GM19023 (cell line): Measurements from ENCODE around the gene OMP.
"Not testable (repeated sequence)": the region's sequence is repeated elsewhere in the genome, so short reads cannot be mapped to it uniquely, and the experiment has no call there.

ENCODE experiments used
- ATAC-seq: cut with Tn5 transposase; IDR thresholded peaks from one replicate; pipeline ENCODE4 v1.9.1; 2021; ENCODE audit warnings: mild to moderate bottlenecking, moderate library complexity; ENCODE audit not compliant: unreplicated experiment

Gene OMP

DNA sequence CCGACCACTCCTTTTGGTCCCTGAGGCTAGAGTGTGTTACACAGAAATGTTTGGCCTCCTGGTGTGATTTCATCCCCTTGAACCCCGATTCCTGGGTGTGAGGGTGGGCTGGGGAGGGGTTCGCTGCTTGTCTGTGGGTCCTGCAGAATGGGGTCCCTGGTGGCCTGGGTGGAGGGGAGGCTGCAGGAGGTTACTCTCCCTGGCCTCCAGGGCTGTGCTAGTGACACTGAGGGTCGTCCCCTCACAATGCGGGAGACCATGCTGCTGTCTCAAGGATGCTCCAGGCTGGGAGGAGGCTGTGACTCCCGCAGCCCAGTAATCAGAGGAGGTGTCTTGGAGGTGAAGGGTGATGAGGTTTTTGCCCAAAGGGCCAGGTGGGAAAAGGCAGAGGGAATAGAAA, 17.0 kb upstream of the OMP start:
- no peak for ATAC-seq

DNA sequence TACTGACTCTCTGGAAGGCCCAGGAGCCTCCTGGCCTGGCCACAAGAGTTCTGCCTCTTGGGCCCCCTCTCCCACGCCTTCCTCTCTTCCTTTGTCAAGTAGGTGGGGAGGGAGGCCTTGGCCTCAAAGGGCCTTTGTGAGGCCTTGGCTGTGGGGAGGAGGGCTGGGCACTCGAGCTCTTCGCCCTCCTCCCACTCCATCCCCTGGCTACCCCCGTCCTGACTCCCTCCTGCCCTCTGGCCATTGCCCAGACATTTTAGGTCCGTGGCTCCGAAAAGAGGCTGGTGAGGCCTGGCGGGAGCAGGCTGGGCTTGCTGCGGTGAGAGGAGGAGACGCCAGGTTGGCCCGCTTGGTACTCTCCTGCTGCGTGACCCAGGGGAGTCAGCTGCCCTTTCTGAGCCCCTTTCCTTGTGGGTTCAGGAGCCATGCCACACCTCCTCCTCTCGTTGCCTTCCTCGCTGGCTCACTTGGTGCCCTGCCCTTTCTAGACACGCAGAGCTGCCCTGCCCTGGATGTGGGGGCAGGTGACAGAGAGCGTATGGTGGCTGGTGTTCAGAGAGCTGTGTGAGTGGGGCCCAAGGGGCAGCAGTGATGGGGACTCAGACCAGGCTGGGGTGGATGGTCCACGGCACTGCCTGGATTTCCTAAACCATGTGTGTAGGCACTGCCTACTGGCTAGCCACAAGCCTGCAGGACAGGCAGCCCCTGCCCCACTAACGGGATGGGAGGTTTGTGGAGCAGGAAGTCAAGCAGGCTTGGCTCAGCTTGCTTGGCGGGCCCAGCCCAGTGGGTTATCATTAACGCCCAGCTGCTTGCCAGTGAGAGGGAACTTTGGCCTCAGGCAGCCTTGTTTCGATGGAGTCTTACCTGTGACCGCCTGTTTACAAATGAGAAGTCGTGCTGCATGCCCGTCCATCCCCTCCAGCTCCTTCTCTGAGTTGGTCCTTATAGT, 15.8 kb upstream of the OMP start:
- no peak for ATAC-seq

DNA sequence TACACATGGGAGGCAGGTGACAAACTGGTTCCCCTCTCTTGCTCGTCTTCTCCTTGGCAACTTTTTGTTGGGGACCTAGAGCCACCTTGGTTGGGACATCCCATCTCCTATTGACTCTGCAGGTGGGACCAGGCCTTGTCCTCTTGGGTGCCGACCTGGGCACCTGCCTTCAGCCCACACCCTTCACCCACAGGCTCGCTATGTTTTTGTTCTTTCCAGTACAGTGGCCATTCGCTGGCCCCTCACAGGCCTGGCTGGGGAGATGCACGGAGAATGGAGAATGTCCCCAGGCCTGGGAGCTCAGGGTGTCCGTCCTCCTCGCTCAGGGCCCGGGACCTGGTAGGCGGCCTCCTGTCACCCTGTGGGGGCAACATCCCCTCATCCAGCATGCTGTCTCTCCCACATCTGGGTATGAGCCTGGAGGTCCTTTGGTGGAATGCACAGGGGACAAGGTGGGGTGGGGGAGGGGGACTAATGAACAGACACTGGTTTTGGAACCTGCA, 14.9 kb upstream of the OMP start:
- no peak for ATAC-seq

DNA sequence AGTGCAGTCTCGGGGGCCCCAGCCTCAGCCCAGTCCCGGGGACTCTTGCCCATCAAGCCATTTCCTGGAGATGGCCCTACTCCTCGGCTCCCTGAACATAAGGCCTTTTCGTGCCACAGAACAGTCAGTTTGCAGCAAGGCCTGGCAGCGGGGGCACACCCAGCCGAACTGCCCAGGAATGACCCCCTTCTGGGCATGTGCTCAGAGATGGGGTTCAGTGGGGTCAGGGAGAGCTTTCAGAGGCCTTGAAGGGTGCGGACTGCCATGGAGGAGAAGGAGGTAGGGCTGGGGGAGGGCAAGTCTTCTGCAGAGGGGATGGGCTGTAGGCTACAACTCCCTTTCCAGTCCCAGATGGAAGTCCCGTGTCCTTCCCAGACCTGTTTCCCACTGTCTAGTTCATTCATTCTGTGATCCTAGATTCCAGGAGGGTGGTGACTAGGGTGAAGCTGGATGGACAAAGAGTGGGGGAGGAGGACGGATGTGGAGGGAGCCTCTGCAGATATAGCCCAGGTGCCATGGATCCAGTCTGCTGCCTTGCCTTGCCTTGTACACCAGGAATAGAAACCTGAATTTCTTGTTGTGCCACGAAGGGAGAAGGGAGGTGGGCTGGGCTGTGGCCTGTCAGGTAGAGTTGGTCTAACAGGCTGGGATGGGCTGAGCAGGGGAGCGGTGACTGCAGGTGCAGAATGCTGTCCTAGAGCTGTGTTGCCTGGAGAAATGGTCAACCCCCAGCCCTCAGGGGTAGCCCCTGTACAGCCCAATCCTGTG, 14.2 kb upstream of the OMP start:
- ATAC-seq: no peak

DNA sequence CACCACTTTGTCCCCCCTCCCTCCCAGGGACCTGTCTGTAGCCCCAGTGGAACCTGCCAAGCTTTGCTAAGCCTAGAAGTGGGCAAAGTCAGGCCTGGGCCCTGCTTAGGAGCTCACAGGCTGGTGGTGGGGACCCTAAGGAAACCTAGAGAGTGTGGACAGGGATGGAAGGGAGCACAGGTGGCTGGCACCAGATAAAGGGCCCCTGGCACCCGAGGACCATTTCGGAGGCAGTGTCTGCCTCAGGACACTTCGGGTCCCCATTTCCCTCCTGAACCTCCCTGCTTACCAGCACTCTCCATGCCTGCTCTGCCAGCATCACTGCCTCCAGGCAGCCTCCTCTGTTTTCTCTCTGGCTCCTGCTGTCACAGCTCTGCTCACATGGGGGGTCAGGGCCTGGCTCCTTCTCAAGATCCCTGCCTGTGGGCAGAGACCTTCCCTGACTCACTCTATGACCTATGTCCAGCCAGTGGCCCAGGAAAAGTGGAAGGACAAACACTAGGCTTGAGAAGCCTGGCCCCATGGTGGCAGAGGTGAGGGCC, 13.6 kb upstream of the OMP start:
- no peak for ATAC-seq

DNA sequence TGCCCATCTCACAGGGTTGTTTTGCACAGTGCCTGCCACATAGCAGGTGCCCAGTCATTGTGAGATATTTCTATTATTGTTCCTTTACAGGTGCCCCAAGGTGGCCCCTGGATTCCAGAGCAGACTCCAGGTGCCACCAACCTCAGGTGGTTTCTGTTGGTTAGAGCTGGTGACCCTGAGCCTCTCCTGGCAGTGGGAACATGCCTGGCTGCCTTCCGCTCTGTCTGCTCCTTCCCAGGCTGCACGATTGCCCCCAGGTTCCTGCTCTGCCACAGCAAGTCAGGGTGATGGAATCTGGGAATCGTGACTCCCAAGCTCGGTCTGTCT, 12.6 kb upstream of the OMP start:
- ATAC-seq: no peak

DNA sequence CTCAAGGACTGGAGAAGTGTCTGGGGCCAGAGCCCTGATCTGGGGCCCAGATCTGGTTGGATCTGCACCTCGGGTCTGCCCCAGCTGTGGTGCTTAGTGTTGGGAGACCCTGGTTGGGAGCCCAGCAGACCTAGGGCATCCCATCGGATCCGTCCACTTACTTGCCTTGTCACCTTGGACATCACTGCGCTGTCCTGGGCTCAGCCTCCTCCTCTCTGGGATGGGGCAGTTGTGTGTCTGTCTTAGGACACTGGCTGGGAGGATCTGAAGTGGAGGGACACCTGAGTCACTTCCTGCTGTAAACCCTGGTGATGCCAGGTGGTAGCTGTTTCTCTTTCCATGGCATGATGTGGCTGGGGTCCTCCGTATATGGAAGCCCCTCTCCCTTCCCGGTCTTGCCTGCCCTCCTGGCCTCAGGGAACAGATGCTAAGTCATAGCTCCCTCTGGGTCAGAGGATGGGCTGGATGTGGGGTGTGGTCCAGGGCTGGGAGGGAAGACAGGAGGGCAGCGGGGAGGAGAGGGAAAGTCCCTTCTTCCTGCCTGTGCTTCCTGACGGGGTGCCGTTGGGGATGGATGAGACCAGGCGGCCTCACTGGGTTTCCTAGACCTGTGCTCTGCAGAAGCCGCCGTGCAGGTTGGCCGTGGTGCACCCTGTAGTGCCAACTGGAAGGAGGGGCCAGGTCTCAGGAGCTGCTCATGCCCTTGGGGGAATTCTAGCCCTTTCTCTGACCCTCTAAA, 12.1 kb upstream of the OMP start:
- no peak for ATAC-seq

DNA sequence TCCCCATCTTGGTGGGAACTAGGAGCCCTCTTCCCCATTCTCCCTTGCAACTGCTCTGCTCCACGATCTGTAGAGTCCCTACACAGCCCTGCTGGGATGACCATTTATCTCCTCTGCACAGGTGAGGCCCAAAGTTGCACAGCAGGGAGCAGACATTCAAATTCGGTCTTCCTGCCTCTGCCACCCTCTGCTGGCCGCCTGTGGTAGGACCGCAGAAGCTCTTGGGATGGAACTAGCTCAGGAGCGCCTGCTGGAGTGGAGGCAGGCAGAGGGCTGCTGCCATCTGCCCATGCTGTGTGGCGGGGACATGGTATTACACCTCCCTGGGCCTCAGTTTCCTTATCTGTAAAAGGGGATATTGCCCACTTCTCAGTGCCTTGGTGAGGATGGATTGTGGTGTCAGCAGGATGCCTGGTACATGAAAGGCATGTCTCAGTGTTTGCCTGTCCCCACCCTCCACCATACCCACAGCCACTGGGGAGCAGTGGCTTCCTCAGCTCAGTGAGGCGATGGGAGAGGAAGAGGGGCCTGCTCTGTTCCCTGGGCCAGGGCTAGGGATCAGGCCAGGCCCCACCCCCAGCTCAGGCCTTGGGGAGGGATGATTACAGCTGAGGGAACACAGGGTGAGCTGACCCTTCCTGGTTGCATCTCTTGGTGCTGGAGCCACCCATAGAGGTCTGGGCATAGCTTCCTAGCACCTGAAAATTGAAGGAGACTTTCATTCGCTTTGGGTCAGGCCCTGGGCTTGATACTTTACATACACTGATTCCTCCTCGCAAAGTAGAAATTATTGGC, 11.3 kb upstream of the OMP start:
- peak; percentile 89 for ATAC-seq

DNA sequence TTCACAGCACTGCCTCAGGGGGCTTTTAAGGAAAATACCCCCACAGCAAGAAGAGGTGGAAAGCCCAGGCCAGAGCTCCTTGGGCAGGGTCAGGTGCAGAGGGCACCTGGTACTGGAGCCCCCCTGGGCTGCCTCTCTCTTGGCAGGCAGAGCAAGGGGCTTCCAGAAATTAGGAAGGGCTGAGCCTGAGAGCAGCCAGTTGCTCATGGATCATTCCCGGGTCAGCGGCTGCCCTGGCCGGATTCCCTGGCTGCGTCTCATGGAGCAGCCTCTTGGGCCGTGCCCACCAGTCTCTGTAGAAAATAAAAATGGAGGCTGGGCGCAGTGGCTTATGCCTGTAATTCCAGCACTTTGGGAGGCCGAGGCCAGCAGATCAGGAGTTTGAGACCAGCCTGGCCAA, 10.3 kb upstream of the OMP start:
- ATAC-seq: no peak

DNA sequence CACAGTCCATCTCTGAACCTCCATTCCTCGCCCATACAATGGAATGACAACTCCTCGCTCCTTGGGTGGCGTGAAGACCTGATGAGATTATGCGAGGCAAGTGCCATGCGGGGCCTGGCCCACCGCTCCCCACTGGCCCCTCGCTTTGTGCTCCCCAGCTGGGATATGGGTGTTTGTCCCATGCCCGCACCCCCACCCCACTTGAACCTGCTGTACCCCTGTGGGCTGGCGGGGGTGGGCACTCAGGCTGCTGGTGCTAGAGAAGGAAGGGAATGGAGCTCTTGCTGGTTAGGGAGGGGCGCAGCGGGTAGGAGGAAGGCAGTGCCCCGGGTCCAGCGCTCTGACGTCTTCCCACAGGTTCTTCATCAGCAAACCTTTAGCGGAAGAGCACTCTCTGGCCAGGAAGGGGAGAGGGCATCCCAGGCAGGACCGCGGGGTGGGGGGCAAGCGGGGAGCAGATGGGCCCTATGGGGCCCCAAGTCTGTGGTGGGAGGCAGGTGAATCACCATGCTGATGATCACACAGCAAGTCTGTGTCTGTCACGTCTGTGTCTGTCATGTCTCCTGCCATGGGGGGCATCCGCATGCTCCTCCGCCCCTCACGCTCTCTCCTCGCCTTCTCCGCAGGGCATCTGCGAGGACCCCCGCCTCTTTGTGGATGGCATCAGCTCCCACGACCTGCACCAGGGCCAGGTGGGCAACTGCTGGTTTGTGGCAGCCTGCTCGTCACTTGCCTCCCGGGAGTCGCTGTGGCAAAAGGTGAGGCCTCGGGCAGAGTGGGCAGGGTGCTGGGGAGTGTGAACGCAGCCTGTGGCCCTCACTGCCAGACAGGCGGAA, 9.4 kb upstream of the OMP start:
- no peak for ATAC-seq

DNA sequence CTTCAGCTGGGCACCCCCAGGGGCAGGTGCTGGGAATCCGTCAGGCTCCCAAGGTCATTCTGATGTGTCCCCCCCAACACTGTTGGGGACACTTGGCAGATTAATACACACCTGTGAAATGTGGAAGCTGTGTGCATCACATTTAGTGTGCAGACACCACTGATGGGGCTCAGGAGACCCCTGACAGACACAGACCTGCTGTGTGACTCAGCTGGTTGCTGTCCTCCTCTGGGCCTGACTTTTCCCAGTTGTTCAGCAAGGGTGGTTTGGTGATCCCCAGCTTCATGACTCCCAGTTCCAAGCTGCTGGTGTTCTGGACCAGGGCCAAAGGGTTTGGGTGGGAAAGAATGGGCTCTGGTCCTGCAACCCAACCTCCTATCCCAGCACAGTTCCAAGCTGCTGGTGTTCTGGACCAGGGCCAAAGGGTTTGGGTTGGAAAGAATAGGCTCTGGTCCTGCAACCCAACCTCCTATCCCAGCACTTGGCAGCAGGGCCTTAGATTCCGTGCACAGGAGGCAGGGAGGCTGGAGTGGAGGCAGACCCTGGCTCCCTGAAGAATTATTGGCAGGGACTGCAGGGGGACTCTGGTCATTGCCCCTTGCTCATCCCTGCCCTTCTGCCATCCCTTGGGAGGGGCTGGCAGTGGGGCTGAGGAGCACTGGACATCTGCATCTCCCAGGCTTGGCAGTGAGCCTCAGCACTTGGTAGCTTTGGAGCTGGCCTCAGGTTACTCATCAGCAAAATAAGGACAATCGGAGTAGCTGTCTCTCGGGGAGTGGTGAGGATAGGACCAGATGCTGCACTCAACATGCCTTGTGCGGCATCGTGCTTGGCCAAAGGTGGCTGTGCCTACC, 8.4 kb upstream of the OMP start:
- ATAC-seq: no peak

DNA sequence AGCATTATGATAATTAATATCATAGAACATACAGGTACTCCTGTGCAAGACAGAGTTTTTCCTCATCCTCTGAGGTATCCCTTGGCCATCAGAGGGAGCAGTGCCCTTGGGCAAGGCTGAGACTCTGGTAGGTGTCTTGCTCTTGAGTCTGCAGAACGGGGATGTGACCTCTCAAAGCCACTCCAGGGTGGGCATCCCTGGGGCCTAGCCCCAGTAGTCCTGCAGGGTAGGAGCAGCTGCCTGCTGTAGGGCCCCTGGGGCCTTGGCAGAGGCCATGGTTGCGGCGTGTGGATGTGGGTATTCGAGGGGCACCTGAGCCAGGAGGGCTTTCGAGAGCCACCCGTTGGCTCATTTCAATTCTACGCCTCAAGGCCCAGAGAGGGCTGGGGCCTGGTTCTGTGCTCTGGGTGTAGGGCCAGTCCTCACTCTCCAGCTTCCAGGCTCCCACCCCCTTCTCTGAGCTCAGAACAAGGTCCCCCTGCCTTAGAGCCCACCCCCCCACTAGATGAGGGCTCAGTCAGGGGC, 7.7 kb upstream of the OMP start:
- no peak for ATAC-seq

DNA sequence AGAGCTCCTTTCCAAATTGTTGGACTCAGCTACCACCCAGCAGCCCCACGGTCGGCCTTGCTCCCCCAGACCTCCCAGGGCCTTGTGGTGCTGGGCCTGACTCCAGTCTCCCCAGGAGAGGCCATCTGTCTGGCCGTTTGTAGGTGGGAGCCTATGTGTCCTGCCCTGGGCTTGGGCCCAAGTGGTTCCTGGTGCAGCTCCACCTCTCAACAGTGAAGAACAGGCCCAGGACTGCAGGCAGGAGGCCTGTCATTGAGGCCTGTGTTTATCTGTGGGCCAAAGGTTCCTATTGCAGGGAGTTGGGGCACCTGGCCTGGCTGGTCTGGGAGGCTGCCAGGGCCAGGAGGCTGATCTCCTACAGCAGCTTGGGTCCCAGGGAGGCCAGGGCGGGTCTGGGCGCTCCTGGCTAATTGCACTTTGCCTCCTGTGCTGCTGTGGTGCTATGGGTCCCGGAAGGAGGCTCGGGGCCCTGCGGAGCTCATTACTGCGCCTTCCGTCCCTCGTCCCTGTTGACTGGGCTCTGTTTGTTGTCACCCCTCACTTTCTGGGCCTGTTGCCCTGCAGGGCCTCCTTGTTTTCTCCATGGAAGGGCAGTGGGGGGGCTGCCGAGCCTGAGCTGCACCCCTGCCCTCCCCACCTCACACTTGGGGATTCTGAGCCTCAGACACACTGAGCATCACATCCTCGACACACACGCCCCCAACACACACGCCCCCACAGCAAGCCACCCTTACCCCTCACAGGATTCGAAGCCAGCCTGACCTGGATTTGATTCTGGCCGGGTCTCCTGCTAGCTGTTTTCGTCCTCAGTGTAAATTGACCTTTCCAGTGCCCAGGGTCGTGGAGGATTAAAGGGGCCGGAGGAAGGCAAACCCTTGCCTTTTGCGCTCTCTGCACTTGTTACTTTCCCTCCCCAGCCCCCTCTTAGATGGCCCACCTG, 6.8 kb upstream of the OMP start:
- ATAC-seq: no peak

DNA sequence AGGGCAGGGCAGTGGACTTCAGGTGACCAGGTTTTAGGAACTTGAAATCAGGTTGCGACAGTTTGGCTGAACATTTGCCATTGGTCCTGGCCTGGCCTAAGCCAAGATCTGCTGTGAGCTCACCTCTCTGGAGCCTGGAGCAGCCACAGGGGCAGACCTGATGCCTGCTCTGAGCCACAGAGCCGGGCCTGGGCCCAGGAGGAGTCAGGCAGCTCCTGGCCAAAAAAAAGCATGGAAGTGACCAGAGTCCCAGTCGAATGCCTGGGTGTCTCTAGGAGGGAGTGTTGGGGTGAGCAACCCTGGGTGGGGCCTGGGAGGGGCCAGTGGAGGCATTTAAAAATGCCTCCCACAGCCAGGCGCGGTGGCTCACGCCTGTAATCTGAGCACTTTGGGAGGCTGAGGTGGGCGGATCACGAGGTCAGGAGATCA, 6.0 kb upstream of the OMP start:
- no peak for ATAC-seq

DNA sequence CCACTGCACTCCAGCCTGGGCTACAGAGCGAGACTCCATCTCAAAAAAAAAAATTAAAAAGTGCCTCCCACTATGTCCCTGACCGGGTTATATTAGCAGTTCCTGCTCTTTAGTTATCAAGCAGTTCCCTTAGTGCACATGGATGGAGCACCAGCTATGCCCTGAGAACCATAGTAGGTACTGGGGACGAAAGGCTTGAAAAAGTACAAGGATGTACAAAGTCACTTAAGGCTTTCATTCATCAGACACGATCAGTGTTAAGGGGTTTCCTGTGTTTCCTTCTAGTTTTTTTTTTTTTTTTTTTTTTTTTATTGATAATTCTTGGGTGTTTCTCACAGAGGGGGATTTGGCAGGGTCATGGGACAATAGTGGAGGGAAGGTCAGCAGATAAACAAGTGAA, 5.5 kb upstream of the OMP start:
- not testable (repeated sequence) for ATAC-seq

DNA sequence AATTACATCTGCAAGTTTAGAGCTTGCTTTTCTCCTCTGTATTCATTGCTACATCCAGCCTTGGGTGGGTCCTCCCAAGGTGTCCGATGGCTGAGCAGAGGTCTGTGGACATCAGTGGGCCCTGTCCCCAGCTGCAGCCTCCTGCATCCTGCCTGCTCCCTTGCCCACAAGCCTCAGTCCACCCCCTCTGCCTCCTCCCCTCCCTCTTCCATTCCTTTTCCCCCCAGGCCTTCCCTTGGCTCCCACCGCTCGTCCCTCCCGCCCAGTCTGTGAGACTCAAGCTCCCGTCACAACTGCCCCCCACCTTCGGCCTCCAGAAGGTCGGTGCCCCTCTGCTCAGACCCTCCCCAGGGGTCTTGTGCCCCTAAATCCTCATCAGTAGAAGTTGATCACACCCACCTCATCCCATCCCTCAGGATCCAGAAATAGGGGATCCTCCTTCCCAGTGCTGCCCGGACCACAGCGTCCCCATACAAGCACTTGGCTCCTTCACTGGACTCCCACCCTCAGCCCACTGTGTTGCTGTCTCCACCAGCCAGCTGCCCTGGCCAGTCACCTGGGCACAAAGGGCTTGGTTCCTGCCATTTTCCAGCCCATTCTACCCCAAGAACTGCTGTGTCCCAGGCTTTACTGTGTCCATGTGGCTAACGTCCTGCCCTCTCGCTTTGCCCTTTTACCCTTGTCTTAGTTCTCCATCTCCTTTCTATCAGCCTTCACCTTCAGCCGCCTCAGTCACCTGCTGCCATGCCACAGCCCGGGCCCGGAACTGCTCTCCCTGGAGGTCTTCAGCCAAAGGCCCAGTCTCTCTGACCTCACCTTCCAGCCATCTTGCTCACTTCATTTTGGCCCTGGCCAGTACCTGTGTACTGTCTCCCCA, 2.2 kb upstream of the OMP start:
- ATAC-seq: no peak
